Measurements from ENCODE around the gene SNAPC3. TPM values are rescaled to one million over a fixed set of nuclear protein-coding genes. Genes with fewer than 3 reads are reported as not detected.

The SNAPC3 gene
- total RNA-seq, 1 donor from 2014 or later, result 20.3 TPM

- no peak for DNase-seq (ENCODE audit: low read depth in 2 of 2)
Measured at GRCh38 chr9:15491950-15492349, 69.3 kb downstream of the SNAPC3 start.

GRCh38 chr9:15492485-15493150 is 69.9 kb downstream of the SNAPC3 start:
- DNase-seq (ENCODE audit: low read depth in 2 of 2), result no peak

GRCh38 chr9:15498246-15498995 is 75.7 kb downstream of the SNAPC3 start:
- no peak for DNase-seq (ENCODE audit: low read depth in 2 of 2)

- no peak for DNase-seq (ENCODE audit: low read depth in 2 of 2)
Measured at GRCh38 chr9:15499139-15499538, 76.5 kb downstream of the SNAPC3 start.

GRCh38 chr9:15501179-15501578 is 78.5 kb downstream of the SNAPC3 start:
- peak in 1 of 2 donors; percentile 32 for DNase-seq (ENCODE audit: low read depth in 2 of 2)

GRCh38 chr9:15501803-15502202 is 79.1 kb downstream of the SNAPC3 start:
- no peak for DNase-seq (ENCODE audit: low read depth in 2 of 2)

GRCh38 chr9:15505921-15506320 is 83.2 kb downstream of the SNAPC3 start:
- DNase-seq (ENCODE audit: low read depth in 2 of 2), result no peak

- DNase-seq (ENCODE audit: low read depth in 2 of 2), result peak in 1 of 2 donors; percentile 37
Measured at GRCh38 chr9:15509931-15510788, 87.5 kb downstream of the SNAPC3 start.

GRCh38 chr9:15510789-15511575 is 88.3 kb downstream of the SNAPC3 start, which contains the start of gene PSIP1:
Gene PSIP1, minus strand, starts transcription at chr9:15510970. Its CDS starts 782 bp downstream, at chr9:15510188.
- peak; percentile 54 to 83 for DNase-seq (ENCODE audit: low read depth in 2 of 2)

Other genes starting within 250 kb of the SNAPC3 start
- gene TTC39B, start 115.7 kb upstream of the SNAPC3 start, total RNA-seq, result 1.3 and 2.0 TPM in 2 replicates
- 21.9 and 29.9 TPM in 2 replicates for gene PSIP1, start 88.1 kb downstream of the SNAPC3 start, total RNA-seq
- gene CCDC171, start 130.2 kb downstream of the SNAPC3 start, total RNA-seq, result 0.25 and 0.26 TPM in 2 replicates